ENCODE measurements around the gene IL18BP. TPM values are rescaled to one million over a fixed set of nuclear protein-coding genes. Genes with fewer than 3 reads are reported as not detected.

Gene IL18BP
- total and polyA plus RNA-seq, 2 donors (not counting 3 experiments of a cell fraction or from before 2014, with no cell fraction given): 12.9 to 20.1 TPM

DNA sequence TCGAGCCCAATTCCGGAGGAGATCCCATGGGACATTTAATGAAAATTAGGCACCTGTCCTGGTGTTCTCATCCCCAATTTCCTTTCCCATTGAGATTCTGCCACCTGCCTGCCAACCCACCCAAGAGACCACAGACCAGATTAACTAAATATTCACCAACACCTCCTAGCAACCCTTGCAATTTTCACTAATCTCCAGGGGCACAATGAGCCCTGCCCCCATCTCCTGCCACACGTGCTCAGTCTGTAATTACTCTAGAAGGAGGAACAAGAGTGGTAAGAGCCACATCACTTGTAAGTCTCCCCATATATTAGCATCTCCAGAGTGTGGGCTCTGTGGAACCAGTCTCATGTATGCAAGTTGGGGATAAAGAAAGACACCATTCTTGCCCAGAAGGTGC lies 38.0 kb downstream of the IL18BP start:
- no peak overlapping the region for H2AFZ ChIP-seq (ENCODE audit: low read depth, low read length)
- no peak overlapping the region for H3K9ac ChIP-seq (replicated peaks; ENCODE audit: extremely low read depth, insufficient read depth, low read length)
- H3K4me3 ChIP-seq (replicated peaks in 1 of 3; ENCODE audit: insufficient read depth in 1 of 3, low read depth in 1 of 3, low read length in 3 of 3): no peak overlapping the region
- intact Hi-C loops (cut with micrococcal nuclease) (no loop called here), dilution Hi-C loops (cut with MboI; ENCODE audit: extremely low pct_ligation_motif_present, low sequenced_read_pairs) (no loop called here)
- H3K36me3 ChIP-seq (ENCODE audit: control insufficient read depth in 2 of 2, extremely low read depth in 1 of 2, insufficient read depth in 2 of 2, low read length in 2 of 2): peaks cover 4 to 5% of the 10 kb centered on the region in 2 experiments
- peaks cover 26% of the 10 kb centered on the region for H3K4me1 ChIP-seq (ENCODE audit: control insufficient read depth, extremely low read depth, insufficient read depth, low read length)
- H3K9me1 ChIP-seq (replicated peaks; ENCODE audit: control insufficient read depth, extremely low read depth, insufficient read depth, low read length): no peaks in the 10 kb centered on the region
- H3K9me3 ChIP-seq (replicated peaks; ENCODE audit: control insufficient read depth, insufficient read depth, low read length): no peaks in the 10 kb centered on the region
- no peak overlapping the region for H3K27ac ChIP-seq (ENCODE audit: insufficient read depth, low read depth, low read length)
- BruUV-seq (replicated peaks): no TSS peak
- ChIA-PET POLR2A (no interaction called here), CTCF (interaction anchor here (1.1 to 2.6 kb wide), 2 partner anchors 11 to 55 kb away, joined by 3 to 11 read pairs; no protein-coding TSS in a partner anchor)
- DNase-seq (ENCODE audit: low read depth, low spot score): no peak
- no peak for FAIRE-seq
- TF ChIP-seq JUN (IDR thresholded peaks at IDR 0.05; ENCODE audit: borderline replicate concordance, insufficient read depth, insufficient read length, low read depth) (no peak), POLR2AphosphoS5 (IDR thresholded peaks at IDR 0.05; ENCODE audit: insufficient read depth, low read depth, low read length) (no peak), FOS (IDR thresholded peaks at IDR 0.05; ENCODE audit: borderline replicate concordance, insufficient read depth, low read length) (no peak), POLR2A (IDR thresholded peaks at IDR 0.05; ENCODE audit: low read depth, low read length) (no peak), EZH2 (IDR thresholded peaks at IDR 0.05; ENCODE audit: borderline replicate concordance, low read depth, low read length, severe bottlenecking) (no peak), MYC (IDR thresholded peaks at IDR 0.05; ENCODE audit: low read depth, low read length) (no peak), GATA2 (IDR thresholded peaks at IDR 0.05; ENCODE audit: insufficient read depth, insufficient read length, low read depth, low read length) (no peak)
- TF ChIP-seq, protein P1, sequence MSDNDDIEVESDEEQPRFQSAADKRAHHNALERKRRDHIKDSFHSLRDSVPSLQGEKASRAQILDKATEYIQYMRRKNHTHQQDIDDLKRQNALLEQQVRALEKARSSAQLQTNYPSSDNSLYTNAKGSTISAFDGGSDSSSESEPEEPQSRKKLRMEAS (IDR thresholded peaks at IDR 0.05; ENCODE audit: insufficient read depth, insufficient read length): no peak
- TF ChIP-seq, protein P2, sequence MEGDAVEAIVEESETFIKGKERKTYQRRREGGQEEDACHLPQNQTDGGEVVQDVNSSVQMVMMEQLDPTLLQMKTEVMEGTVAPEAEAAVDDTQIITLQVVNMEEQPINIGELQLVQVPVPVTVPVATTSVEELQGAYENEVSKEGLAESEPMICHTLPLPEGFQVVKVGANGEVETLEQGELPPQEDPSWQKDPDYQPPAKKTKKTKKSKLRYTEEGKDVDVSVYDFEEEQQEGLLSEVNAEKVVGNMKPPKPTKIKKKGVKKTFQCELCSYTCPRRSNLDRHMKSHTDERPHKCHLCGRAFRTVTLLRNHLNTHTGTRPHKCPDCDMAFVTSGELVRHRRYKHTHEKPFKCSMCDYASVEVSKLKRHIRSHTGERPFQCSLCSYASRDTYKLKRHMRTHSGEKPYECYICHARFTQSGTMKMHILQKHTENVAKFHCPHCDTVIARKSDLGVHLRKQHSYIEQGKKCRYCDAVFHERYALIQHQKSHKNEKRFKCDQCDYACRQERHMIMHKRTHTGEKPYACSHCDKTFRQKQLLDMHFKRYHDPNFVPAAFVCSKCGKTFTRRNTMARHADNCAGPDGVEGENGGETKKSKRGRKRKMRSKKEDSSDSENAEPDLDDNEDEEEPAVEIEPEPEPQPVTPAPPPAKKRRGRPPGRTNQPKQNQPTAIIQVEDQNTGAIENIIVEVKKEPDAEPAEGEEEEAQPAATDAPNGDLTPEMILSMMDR (IDR thresholded peaks at IDR 0.05; ENCODE audit: extremely low read depth in 1 of 2, insufficient read depth in 1 of 2, low read depth in 1 of 2, low read length in 2 of 2): no peak
- no peak overlapping the region for H3K4me2 ChIP-seq (ENCODE audit: insufficient read depth, low read length)
- no peaks in the 10 kb centered on the region for H3K27me3 ChIP-seq (ENCODE audit: control insufficient read depth in 2 of 2, insufficient read depth in 2 of 2, low read length in 2 of 2)
- peaks cover 4% of the 10 kb centered on the region for H4K20me1 ChIP-seq (replicated peaks; ENCODE audit: control insufficient read depth, extremely low read depth, insufficient read depth, low read length)
- H3K79me2 ChIP-seq (ENCODE audit: control insufficient read depth, insufficient read depth, low read length): peaks cover 73% of the 10 kb centered on the region
